ENCODE data around the gene SPHKAP.

SPHKAP gene

GRCh38 chr2:228131833-228132232, 49.7 kb downstream of the SPHKAP start:
- in situ Hi-C loops (cut with HindIII; ENCODE audit: low sequenced_read_pairs) = no loop called here
- DNase-seq (ENCODE audit: low read depth, low spot score) = no peak
- no peak for TF ChIP-seq CTCF (IDR thresholded peaks at IDR 0.05; ENCODE audit: low read depth, low read length)
- H3K4me3 ChIP-seq (ENCODE audit: low read depth, low read length) = no peak overlapping the region

- no peak overlapping the region for H3K4me3 ChIP-seq (ENCODE audit: low read depth, low read length)
- no peak for DNase-seq (ENCODE audit: low read depth, low spot score)
- no peak for TF ChIP-seq CTCF (IDR thresholded peaks at IDR 0.05; ENCODE audit: low read depth, low read length)
- in situ Hi-C loops (cut with HindIII; ENCODE audit: low sequenced_read_pairs) = no loop called here
Measured at GRCh38 chr2:228126401-228126800, 55.1 kb downstream of the SPHKAP start.

- DNase-seq (ENCODE audit: low read depth, low spot score) = no peak
- in situ Hi-C loops (cut with HindIII; ENCODE audit: low sequenced_read_pairs) = no loop called here
- H3K4me3 ChIP-seq (ENCODE audit: low read depth, low read length) = no peak overlapping the region
- no peak for TF ChIP-seq CTCF (IDR thresholded peaks at IDR 0.05; ENCODE audit: low read depth, low read length)
Measured at GRCh38 chr2:228118940-228119339, 62.5 kb downstream of the SPHKAP start.

- in situ Hi-C loops (cut with HindIII; ENCODE audit: low sequenced_read_pairs) = no loop called here
- no peak for TF ChIP-seq CTCF (IDR thresholded peaks at IDR 0.05; ENCODE audit: low read depth, low read length)
- H3K4me3 ChIP-seq (ENCODE audit: low read depth, low read length) = no peak overlapping the region
- no peak for DNase-seq (ENCODE audit: low read depth, low spot score)
Measured at GRCh38 chr2:228107846-228108245, 73.6 kb downstream of the SPHKAP start.

- no peak for DNase-seq (ENCODE audit: low read depth, low spot score)
- in situ Hi-C loops (cut with HindIII; ENCODE audit: low sequenced_read_pairs) = no loop called here
- TF ChIP-seq CTCF (IDR thresholded peaks at IDR 0.05; ENCODE audit: low read depth, low read length) = no peak
- no peak overlapping the region for H3K4me3 ChIP-seq (ENCODE audit: low read depth, low read length)
Measured at GRCh38 chr2:228105526-228106250, 75.8 kb downstream of the SPHKAP start.

GRCh38 chr2:228104215-228104614, 77.3 kb downstream of the SPHKAP start:
- TF ChIP-seq CTCF (IDR thresholded peaks at IDR 0.05; ENCODE audit: low read depth, low read length) = no peak

More at GRCh38 chr2:228104215-228104614, 77.3 kb downstream of the SPHKAP start:
- DNase-seq (ENCODE audit: low read depth, low spot score) = no peak
- no peak overlapping the region for H3K4me3 ChIP-seq (ENCODE audit: low read depth, low read length)
- in situ Hi-C loops (cut with HindIII; ENCODE audit: low sequenced_read_pairs) = no loop called here
